ENCODE data around the gene NLRP1. TPM values are rescaled to one million over a fixed set of nuclear protein-coding genes. Genes with fewer than 3 reads are reported as not detected.

Gene NLRP1
- total RNA-seq, 1 donor from 2014 or later = 29.3 TPM

- H3F3A ChIP-seq (ENCODE audit: low read depth) = no peaks in the 10 kb centered on the region
- no peaks in the 10 kb centered on the region for H3K36me3 ChIP-seq
- Mint-ChIP-seq H3K4me3 (no peak overlapping the region), H3K4me1 (peaks cover 7% of the 10 kb centered on the region), H3K27ac (no peak overlapping the region), H3K9me3 (no peaks in the 10 kb centered on the region), H3K27me3 (ENCODE audit: insufficient read depth, low read depth) (peaks cover 6% of the 10 kb centered on the region), H3K36me3 (no peaks in the 10 kb centered on the region)
- no peaks in the 10 kb centered on the region for H3K4me1 ChIP-seq
- no peaks in the 10 kb centered on the region for H3K79me2 ChIP-seq (ENCODE audit: low read depth)
- H3K27me3 ChIP-seq = no peaks in the 10 kb centered on the region
- TF ChIP-seq CTCF (IDR thresholded peaks at IDR 0.05) = no peak
- no peak for TF ChIP-seq EZH2 (IDR thresholded peaks at IDR 0.05)
- TF ChIP-seq EZH2phosphoT487 (IDR thresholded peaks at IDR 0.05) = no peak
- DNase-seq (ENCODE audit: low spot score) = no peak
- H2AFZ ChIP-seq (replicated peaks) = no peak overlapping the region
- H3K4me3 ChIP-seq = no peak overlapping the region
- H3K9me3 ChIP-seq (ENCODE audit: low read depth) = no peaks in the 10 kb centered on the region
- no peaks in the 10 kb centered on the region for H4K20me1 ChIP-seq (ENCODE audit: low read depth)
- H3K27ac ChIP-seq = no peak overlapping the region
- no peak overlapping the region for H3K4me2 ChIP-seq
- H3K9ac ChIP-seq = no peak overlapping the region
These were observed 34.2 kb upstream of the NLRP1 start for GRCh38 chr17:5618476-5618875.

DNA sequence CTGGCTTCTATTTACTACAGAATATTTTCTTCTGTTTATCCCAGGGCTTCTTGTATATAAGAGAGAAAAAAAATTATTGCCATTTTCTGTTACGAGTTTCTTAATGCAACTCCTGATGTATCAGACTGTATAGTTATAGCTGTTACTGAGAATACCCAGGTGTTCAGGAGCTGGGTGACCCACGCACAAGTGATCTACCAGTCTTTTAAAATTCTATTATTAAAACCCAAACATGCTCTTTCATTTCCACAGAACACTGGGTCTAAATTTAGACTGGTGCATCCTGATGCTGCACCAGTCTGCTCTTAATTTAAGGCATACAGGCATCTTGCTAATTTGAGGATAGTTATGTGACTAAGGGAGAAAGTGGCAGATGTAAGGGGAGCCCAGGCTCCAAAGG is 31.2 kb upstream of the NLRP1 start:
- Mint-ChIP-seq H3K4me1 (peaks cover 12% of the 10 kb centered on the region), H3K4me3 (no peak overlapping the region), H3K9me3 (peaks cover 4% of the 10 kb centered on the region), H3K27ac (no peak overlapping the region), H3K27me3 (ENCODE audit: insufficient read depth, low read depth) (peaks cover 7% of the 10 kb centered on the region), H3K36me3 (no peaks in the 10 kb centered on the region)
- Histone ChIP-seq H3K4me1 (no peaks in the 10 kb centered on the region), H3K79me2 (ENCODE audit: low read depth) (no peaks in the 10 kb centered on the region), H3K4me2 (no peak overlapping the region), H3K27ac (no peak overlapping the region), H3K9me3 (ENCODE audit: low read depth) (no peaks in the 10 kb centered on the region), H4K20me1 (ENCODE audit: low read depth) (no peaks in the 10 kb centered on the region), H2AFZ (replicated peaks) (no peak overlapping the region), H3F3A (ENCODE audit: low read depth) (no peaks in the 10 kb centered on the region), H3K9ac (no peak overlapping the region), H3K36me3 (no peaks in the 10 kb centered on the region), H3K4me3 (no peak overlapping the region), H3K27me3 (no peaks in the 10 kb centered on the region)
- DNase-seq (ENCODE audit: low spot score) = no peak
- no peak for TF ChIP-seq EZH2 (IDR thresholded peaks at IDR 0.05)
- TF ChIP-seq EZH2phosphoT487 (IDR thresholded peaks at IDR 0.05) = no peak
- TF ChIP-seq CTCF (IDR thresholded peaks at IDR 0.05) = no peak

DNA sequence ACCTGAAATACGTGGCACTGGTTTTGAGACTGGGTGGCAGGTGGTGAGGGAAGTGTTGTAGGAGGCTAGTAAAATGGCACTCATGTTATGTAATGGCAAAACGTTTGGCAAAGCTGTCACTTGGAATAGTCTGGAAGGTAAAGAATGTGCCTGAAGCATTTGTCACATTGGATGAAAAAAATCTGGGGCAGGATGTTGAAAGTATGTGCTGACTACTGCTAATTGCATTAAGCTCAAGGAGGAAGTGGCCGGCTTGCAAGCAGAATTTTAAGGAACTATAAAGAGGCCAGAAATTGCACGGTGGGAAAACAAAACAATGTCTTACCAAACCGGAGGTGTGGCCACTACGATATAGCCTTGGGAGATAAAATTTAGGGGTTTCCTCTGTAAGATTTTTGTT is 26.6 kb upstream of the NLRP1 start:
- DNase-seq (ENCODE audit: low spot score) = no peak
- H3K4me2 ChIP-seq = no peak overlapping the region
- Mint-ChIP-seq H3K4me1 (peaks cover 16% of the 10 kb centered on the region), H3K4me3 (no peak overlapping the region), H3K27me3 (ENCODE audit: insufficient read depth, low read depth) (peaks cover 12% of the 10 kb centered on the region), H3K36me3 (no peaks in the 10 kb centered on the region), H3K27ac (no peak overlapping the region), H3K9me3 (peaks cover 4% of the 10 kb centered on the region)
- no peaks in the 10 kb centered on the region for H4K20me1 ChIP-seq (ENCODE audit: low read depth)
- H3K4me1 ChIP-seq = no peaks in the 10 kb centered on the region
- H3K36me3 ChIP-seq = no peaks in the 10 kb centered on the region
- H3F3A ChIP-seq (ENCODE audit: low read depth) = no peaks in the 10 kb centered on the region
- TF ChIP-seq EZH2phosphoT487 (IDR thresholded peaks at IDR 0.05) = no peak
- TF ChIP-seq CTCF (IDR thresholded peaks at IDR 0.05) = no peak
- no peak for TF ChIP-seq EZH2 (IDR thresholded peaks at IDR 0.05)
- no peak overlapping the region for H3K4me3 ChIP-seq
- no peaks in the 10 kb centered on the region for H3K9me3 ChIP-seq (ENCODE audit: low read depth)
- no peak overlapping the region for H3K9ac ChIP-seq
- no peak overlapping the region for H2AFZ ChIP-seq (replicated peaks)
- no peak overlapping the region for H3K27ac ChIP-seq
- H3K27me3 ChIP-seq = no peaks in the 10 kb centered on the region
- H3K79me2 ChIP-seq (ENCODE audit: low read depth) = no peaks in the 10 kb centered on the region

Measured in neural progenitor cell (in vitro differentiated cells).